Measurements from ENCODE around the gene C16orf74.

Gene C16orf74

DNA sequence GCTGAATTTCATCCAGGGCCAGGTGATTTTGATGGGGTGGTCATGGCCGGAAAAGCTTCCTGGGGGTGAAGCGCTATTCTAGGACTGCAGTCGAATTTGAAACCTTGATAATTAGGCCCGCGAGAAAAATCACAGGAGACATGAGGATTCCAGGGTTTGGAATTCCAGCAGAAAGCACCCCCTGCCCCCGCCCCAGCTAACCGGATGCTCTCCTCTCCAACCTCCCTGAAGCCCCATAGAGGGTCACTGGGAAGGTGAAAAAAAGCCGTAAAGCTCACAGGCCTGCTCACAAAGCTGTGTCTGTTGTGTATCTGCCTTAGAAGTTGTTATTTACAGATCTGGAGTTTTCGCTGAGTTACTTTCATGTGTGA is 61.0 kb downstream of the C16orf74 start:
- H4K20me1 ChIP-seq (ENCODE audit: insufficient read depth, low read length): no peaks in the 10 kb centered on the region
- no peak overlapping the region for H3K27ac ChIP-seq (ENCODE audit: low read length)
- no peaks in the 10 kb centered on the region for H3F3A ChIP-seq (ENCODE audit: insufficient read depth, low read length)
- no peak overlapping the region for H3K9ac ChIP-seq (ENCODE audit: low read length)
- no peak for DNase-seq
- TF ChIP-seq, protein P1, sequence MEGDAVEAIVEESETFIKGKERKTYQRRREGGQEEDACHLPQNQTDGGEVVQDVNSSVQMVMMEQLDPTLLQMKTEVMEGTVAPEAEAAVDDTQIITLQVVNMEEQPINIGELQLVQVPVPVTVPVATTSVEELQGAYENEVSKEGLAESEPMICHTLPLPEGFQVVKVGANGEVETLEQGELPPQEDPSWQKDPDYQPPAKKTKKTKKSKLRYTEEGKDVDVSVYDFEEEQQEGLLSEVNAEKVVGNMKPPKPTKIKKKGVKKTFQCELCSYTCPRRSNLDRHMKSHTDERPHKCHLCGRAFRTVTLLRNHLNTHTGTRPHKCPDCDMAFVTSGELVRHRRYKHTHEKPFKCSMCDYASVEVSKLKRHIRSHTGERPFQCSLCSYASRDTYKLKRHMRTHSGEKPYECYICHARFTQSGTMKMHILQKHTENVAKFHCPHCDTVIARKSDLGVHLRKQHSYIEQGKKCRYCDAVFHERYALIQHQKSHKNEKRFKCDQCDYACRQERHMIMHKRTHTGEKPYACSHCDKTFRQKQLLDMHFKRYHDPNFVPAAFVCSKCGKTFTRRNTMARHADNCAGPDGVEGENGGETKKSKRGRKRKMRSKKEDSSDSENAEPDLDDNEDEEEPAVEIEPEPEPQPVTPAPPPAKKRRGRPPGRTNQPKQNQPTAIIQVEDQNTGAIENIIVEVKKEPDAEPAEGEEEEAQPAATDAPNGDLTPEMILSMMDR (IDR thresholded peaks at IDR 0.05; ENCODE audit: low read length): no peak
- no peak for TF ChIP-seq EZH2 (optimal IDR thresholded peaks at IDR 0.05; ENCODE audit: low read depth, low read length)
- TF ChIP-seq EZH2phosphoT487 (IDR thresholded peaks at IDR 0.05; ENCODE audit: low read length): no peak
- no peaks in the 10 kb centered on the region for H3K9me3 ChIP-seq (replicated peaks; ENCODE audit: insufficient read depth, low read length)
- no peak overlapping the region for H3K4me2 ChIP-seq (ENCODE audit: low read depth, low read length)
- no peak overlapping the region for H3K4me3 ChIP-seq (ENCODE audit: low read length)
- H3K27me3 ChIP-seq (replicated peaks; ENCODE audit: insufficient read depth, low read length): no peaks in the 10 kb centered on the region
- peaks cover 19% of the 10 kb centered on the region for H3K79me2 ChIP-seq (ENCODE audit: low read length)
- H3K4me1 ChIP-seq (ENCODE audit: low read length): no peaks in the 10 kb centered on the region
- H3K9me2 ChIP-seq (replicated peaks; ENCODE audit: insufficient read depth, low read length): no peaks in the 10 kb centered on the region
- no peaks in the 10 kb centered on the region for H3K36me3 ChIP-seq (replicated peaks; ENCODE audit: insufficient read depth, low read length)
- H2AFZ ChIP-seq (ENCODE audit: low read length): no peak overlapping the region

DNA sequence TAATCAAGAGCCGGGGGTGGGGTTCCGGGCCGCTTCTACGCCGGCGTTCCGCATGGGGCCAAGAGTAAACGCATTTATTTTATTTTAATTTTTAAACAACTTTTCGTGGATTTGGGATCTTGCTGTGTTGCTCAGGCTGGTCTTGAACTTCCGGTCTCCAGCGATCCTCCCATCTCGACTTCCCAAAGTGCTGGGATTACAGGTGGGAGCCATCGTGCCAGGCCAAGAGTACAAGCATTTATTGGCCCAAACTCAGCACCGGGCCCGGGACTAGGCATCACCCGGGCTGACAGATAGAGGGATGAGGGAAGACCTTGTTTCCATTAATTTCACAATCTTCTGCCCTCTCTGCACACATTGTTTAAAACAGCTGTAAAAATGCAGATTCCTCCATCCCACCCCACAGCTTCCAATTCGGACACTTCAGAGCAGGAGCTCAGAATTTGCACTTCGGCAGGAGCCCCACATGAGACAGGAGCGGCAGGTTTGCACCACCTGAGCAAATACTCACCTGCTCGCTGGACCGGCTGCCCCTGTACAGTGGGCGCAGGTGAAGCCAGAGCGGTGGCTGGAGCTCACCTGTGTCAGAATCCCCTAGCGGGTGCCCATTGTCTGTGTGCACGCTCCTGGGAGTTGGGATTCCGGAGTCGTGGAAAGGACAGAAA is 61.5 kb downstream of the C16orf74 start:
- DNase-seq: no peak
- Histone ChIP-seq H3K4me3 (ENCODE audit: low read length) (peak overlapping the region; percentile 15; the same call in 1 of the 2 replicates), H2AFZ (ENCODE audit: low read length) (no peak overlapping the region), H3K36me3 (replicated peaks; ENCODE audit: insufficient read depth, low read length) (no peaks in the 10 kb centered on the region), H3K79me2 (ENCODE audit: low read length) (peaks cover 19% of the 10 kb centered on the region), H3K9me3 (replicated peaks; ENCODE audit: insufficient read depth, low read length) (no peaks in the 10 kb centered on the region), H3K9ac (ENCODE audit: low read length) (peak overlapping the region; percentile 25; the same call in 1 of the 2 replicates), H3K4me2 (ENCODE audit: low read depth, low read length) (peak overlapping the region; percentile 41; the same call in 1 of the 2 replicates), H3F3A (ENCODE audit: insufficient read depth, low read length) (no peaks in the 10 kb centered on the region), H3K27ac (ENCODE audit: low read length) (no peak overlapping the region), H3K9me2 (replicated peaks; ENCODE audit: insufficient read depth, low read length) (no peaks in the 10 kb centered on the region), H3K27me3 (replicated peaks; ENCODE audit: insufficient read depth, low read length) (no peaks in the 10 kb centered on the region), H4K20me1 (ENCODE audit: insufficient read depth, low read length) (no peaks in the 10 kb centered on the region), H3K4me1 (ENCODE audit: low read length) (no peaks in the 10 kb centered on the region)
- TF ChIP-seq, protein P1 (IDR thresholded peaks at IDR 0.05; ENCODE audit: low read length): no peak
- TF ChIP-seq EZH2 (optimal IDR thresholded peaks at IDR 0.05; ENCODE audit: low read depth, low read length) (no peak), EZH2phosphoT487 (IDR thresholded peaks at IDR 0.05; ENCODE audit: low read length) (no peak)

DNA sequence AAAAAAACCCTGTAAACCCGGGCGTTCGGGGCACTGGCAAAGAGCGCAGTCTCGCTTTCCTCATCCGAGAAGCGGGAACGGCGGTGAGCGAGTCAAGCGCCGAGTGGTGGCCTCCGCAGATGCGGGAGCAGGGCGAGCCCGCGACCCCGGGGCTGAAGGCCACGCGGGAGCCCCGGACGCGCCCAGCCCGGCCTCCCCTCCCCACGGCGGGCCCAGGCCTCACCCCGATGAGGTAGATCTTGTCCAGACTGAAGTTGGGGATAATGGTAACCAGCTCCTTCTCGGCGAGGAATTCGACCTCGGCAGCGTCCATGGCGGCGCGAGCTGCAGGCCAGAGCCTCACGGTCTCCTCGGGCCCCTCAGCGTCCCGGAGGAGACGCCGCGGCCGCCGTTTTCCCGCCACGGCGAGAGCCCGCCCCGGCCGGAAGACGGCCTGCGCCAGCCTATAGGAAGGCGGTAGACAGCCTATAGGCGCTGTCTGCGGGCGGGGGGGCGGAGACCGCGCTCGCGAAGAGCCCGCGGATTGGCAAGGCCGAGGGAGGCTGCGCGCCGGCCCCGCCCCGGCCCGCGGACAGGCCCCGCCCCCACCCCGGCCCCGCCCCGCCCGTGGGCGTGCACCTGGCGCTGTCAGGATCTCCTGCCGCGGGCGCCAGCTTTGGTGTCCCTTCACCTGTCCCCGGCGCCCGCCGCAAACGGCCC is 62.2 kb downstream of the C16orf74 start, which contains the start of gene GINS2:
Gene GINS2, minus strand, starts transcription at position 369 of the 699 bp plus-strand sequence. Its CDS starts 56 bp downstream, at position 313.
- DNase-seq: peak; percentile 89
- Histone ChIP-seq H3K4me1 (ENCODE audit: low read length) (no peaks in the 10 kb centered on the region), H3K4me3 (ENCODE audit: low read length) (peak within 1 kb of the TSS; percentile 76), H3K79me2 (ENCODE audit: low read length) (peaks cover 19% of the 10 kb centered on the region), H2AFZ (ENCODE audit: low read length) (peak within 1 kb of the TSS; percentile 61; the same call in 1 of the 2 replicates), H3K9me3 (replicated peaks; ENCODE audit: insufficient read depth, low read length) (no peaks in the 10 kb centered on the region), H3K27me3 (replicated peaks; ENCODE audit: insufficient read depth, low read length) (no peaks in the 10 kb centered on the region), H3K9ac (ENCODE audit: low read length) (peak within 1 kb of the TSS; percentile 71), H4K20me1 (ENCODE audit: insufficient read depth, low read length) (no peaks in the 10 kb centered on the region), H3K27ac (ENCODE audit: low read length) (no peak within 1 kb of the TSS; the same call in 1 of the 2 replicates), H3K4me2 (ENCODE audit: low read depth, low read length) (peak within 1 kb of the TSS; percentile 49; the same call in 1 of the 2 replicates), H3F3A (ENCODE audit: insufficient read depth, low read length) (no peaks in the 10 kb centered on the region), H3K36me3 (replicated peaks; ENCODE audit: insufficient read depth, low read length) (no peaks in the 10 kb centered on the region; the same call in 1 of the 2 replicates), H3K9me2 (replicated peaks; ENCODE audit: insufficient read depth, low read length) (no peaks in the 10 kb centered on the region)
- TF ChIP-seq EZH2phosphoT487 (IDR thresholded peaks at IDR 0.05; ENCODE audit: low read length): no peak
